HFF-Myc (cell line): ENCODE results near the gene HS2ST1.
"Not testable (repeated sequence)": the region's sequence is repeated elsewhere in the genome, so short reads cannot be mapped to it uniquely, and the experiment has no call there.

Source experiments
- DNase-seq: peaks from one replicate; pipeline ENCODE4 v3.0.0-alpha.2; 2011; ENCODE audit warnings: low read depth; ENCODE audit errors: extremely low read depth
- H3K4me3 ChIP-seq: replicated peaks from 2 replicates; pipeline ENCODE4 v1.5.1; 2011; ENCODE audit warnings: low read depth, mild to moderate bottlenecking, control low read depth, low read length
- CTCF ChIP-seq: IDR thresholded peaks from 2 replicates; pipeline ENCODE4 v1.5.1; 2012; ENCODE audit warnings: mild to moderate bottlenecking, low read depth, low read length, control low read depth; ENCODE audit errors: missing control alignments

Gene HS2ST1

GRCh38 chr1:87007323-87007722 lies 92.9 kb downstream of the HS2ST1 start:
- no peak overlapping the region for H3K4me3 ChIP-seq
- no peak for DNase-seq
- TF ChIP-seq CTCF: no peak

DNA sequence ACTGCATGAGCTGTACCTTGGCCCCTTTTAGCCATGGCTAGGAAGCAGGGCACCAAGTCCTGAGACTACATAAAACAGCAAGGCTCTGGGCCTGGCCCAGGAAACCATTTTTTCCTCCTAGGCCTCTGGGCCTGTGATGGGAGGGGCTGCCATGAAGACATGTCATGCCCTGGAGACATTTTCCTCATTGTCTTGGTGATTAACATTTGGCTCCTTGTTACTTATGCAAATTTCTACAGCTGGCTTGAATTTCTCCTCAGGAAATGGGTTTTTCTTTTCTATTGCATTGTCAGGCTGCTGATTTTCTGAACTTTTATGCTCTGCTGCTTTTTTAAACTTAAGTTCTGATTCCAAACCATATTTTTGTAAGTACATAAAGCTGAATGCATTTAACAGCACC lies 99.0 kb downstream of the HS2ST1 start:
- H3K4me3 ChIP-seq, DNase-seq: not testable (repeated sequence)

GRCh38 chr1:87017998-87018672 lies 103.7 kb downstream of the HS2ST1 start:
- DNase-seq: no peak
- no peak overlapping the region for H3K4me3 ChIP-seq
- no peak for TF ChIP-seq CTCF

GRCh38 chr1:87023326-87023725 lies 108.9 kb downstream of the HS2ST1 start:
- TF ChIP-seq CTCF: no peak
- DNase-seq: no peak
- H3K4me3 ChIP-seq: no peak overlapping the region

DNA sequence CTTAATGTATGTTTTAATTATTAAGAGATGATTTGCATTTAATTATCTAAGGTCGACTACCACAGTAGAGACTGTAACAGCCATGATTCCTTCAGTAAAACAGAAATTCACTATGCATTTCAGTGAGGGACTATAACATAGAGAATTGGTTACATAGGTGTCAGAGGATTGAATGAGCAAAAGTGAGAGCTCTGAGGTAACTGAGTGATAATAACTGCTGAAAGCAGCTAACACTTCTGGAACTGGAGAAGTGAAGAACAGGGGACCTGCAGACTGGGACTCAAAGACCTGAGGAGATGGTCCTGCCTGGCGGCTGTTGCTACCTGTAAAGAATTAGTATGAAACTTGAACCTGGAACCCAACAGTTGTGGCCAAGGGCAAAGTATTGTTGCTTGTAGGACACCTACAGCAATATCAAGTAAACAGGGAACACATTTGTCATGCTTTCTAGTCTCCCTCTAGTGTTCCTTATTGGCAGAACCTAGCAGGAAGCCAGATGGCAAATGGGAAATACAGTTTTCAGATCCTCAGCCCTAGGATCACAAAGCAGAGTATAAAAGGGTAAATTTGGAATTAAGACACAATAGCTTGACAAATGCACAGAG lies 110.6 kb downstream of the HS2ST1 start:
- peak; percentile 17 for DNase-seq
- H3K4me3 ChIP-seq: no peak overlapping the region
- peak; percentile 64 for TF ChIP-seq CTCF

GRCh38 chr1:87027561-87027960 lies 113.1 kb downstream of the HS2ST1 start:
- DNase-seq, H3K4me3 ChIP-seq: not testable (repeated sequence)

DNA sequence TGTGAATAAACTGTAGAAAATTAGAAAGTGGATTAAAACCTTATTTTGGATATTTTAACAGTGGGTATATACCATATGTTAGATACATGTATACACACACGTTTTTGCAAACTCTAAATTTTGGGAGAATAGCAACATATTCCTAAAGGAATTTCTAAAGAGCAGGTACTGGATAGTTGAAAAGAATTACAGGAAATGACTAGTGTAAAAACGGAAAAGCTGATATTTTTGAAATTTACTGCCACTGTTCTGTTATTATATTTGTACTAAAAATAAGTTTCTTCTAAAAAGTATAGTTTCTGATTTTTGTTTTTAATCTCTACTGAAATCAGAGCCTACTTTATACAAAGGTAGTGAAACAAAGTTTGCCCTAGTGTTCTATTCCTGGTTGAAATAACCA lies 114.1 kb downstream of the HS2ST1 start:
- DNase-seq: no peak
- TF ChIP-seq CTCF: no peak
- H3K4me3 ChIP-seq: no peak overlapping the region
